Measurements from ENCODE around the gene RASAL2. TPM values are rescaled to one million over a fixed set of nuclear protein-coding genes. Genes with fewer than 3 reads are reported as not detected.

RASAL2 gene
- total RNA-seq, 1 experiment from 2014 or later = 32.4 TPM

DNA sequence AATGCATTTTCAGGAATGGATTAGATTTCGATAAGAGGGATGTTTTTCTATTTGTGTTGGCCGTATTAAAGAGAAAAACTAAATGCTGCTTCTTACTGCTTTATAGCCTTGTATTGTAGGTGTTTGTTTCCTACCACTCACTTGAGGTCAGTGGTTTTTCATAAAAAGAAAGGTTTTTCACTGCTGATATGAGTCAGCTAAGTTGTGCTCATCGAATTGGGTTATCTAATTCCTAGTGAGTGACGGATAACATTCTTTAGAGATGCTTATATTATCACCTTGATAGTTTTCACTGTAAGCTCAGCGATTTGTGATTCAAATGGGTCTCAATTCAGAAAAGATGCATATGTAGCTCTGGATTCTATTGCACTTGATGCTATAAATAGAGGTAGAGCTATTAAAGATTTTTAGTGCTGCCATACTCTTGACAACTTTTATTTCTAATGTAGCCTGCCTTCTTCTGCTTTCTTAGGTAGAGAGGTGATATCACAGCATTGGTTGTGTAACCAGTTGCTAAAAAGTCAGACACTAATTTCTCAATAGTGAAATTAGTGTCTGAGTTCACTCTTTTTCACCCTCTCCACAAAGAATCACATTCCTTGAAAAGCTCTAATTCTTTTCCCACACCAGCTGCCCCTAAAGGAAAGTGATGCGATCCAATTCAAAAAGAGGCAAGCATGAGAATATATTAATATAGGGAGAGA is 180.0 kb downstream of the RASAL2 start:
- Mint-ChIP-seq H3K36me3 (ENCODE audit: insufficient read depth, unreplicated experiment) (no peaks in the 10 kb centered on the region), H3K4me3 (ENCODE audit: low read depth, unreplicated experiment) (no peak overlapping the region), H3K9me3 (ENCODE audit: low read depth, unreplicated experiment) (no peaks in the 10 kb centered on the region), H3K4me1 (ENCODE audit: low read depth, unreplicated experiment) (peaks cover 44% of the 10 kb centered on the region), H3K27ac (ENCODE audit: unreplicated experiment) (no peak overlapping the region), H3K27me3 (ENCODE audit: unreplicated experiment) (no peaks in the 10 kb centered on the region)
- TF ChIP-seq, protein P1, sequence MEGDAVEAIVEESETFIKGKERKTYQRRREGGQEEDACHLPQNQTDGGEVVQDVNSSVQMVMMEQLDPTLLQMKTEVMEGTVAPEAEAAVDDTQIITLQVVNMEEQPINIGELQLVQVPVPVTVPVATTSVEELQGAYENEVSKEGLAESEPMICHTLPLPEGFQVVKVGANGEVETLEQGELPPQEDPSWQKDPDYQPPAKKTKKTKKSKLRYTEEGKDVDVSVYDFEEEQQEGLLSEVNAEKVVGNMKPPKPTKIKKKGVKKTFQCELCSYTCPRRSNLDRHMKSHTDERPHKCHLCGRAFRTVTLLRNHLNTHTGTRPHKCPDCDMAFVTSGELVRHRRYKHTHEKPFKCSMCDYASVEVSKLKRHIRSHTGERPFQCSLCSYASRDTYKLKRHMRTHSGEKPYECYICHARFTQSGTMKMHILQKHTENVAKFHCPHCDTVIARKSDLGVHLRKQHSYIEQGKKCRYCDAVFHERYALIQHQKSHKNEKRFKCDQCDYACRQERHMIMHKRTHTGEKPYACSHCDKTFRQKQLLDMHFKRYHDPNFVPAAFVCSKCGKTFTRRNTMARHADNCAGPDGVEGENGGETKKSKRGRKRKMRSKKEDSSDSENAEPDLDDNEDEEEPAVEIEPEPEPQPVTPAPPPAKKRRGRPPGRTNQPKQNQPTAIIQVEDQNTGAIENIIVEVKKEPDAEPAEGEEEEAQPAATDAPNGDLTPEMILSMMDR (IDR thresholded peaks at IDR 0.05; ENCODE audit: unreplicated experiment) = no peak
- intact Hi-C loops (cut with micrococcal nuclease; ENCODE audit: unreplicated experiment) = no loop called here
- no TSS peak for BruUV-seq (replicated peaks)
- CTCF ChIA-PET = interaction anchor here (0.5 to 1.1 kb wide), 2 partner anchors 35 to 308 kb away, joined by 3 to 5 read pairs; no protein-coding TSS in a partner anchor
- no peak for DNase-seq

DNA sequence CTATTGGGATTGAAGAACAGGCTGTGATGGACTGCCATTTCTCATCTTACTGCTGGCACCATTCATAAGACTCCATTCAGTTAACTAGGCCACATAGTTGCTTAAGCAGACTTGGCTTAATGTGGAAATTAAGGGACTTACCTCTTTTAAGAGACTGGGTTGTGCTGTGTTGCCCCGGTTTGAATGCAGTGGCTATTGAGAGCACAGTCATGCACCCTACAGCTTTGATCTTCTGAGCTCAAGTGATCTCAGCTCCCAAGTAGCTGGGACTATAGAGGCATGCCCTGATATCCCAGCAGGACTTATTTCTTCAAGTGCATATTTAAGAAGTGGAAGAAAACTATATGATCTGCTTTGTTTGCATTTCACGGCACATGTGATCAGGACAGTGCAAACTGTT is 181.1 kb downstream of the RASAL2 start:
- intact Hi-C loops (cut with micrococcal nuclease; ENCODE audit: unreplicated experiment) = no loop called here
- Mint-ChIP-seq H3K36me3 (ENCODE audit: insufficient read depth, unreplicated experiment) (no peaks in the 10 kb centered on the region), H3K4me3 (ENCODE audit: low read depth, unreplicated experiment) (no peak overlapping the region), H3K27me3 (ENCODE audit: unreplicated experiment) (no peaks in the 10 kb centered on the region), H3K27ac (ENCODE audit: unreplicated experiment) (no peak overlapping the region), H3K9me3 (ENCODE audit: low read depth, unreplicated experiment) (no peaks in the 10 kb centered on the region), H3K4me1 (ENCODE audit: low read depth, unreplicated experiment) (peaks cover 50% of the 10 kb centered on the region)
- CTCF ChIA-PET = interaction anchor here (0.8 kb wide), 1 partner anchor 10 kb away, joined by 3 read pairs; no protein-coding TSS in a partner anchor
- TF ChIP-seq, protein P1 (IDR thresholded peaks at IDR 0.05; ENCODE audit: unreplicated experiment) = no peak
- no peak for DNase-seq
- no TSS peak for BruUV-seq (replicated peaks)

DNA sequence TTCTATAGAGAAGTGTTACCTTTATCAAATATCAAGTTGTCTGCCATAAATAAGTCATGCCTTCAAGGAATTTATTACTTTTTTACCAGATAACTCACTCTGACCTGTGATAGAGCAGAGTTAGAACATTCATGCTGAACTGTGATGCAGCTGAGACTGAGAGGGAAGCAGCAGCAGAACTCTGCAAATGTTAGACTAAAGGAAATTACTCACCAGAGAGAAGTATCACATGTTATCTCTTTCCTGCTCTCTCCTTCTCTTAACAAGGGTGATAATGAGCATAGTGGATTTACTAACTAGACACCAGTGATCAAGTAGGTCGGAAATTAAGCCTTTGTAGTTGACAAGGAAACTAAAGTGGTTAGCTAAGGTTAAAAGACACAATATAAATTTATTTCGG is 181.6 kb downstream of the RASAL2 start:
- no peaks in the 10 kb centered on the region for H3K9me3 Mint-ChIP-seq (ENCODE audit: low read depth, unreplicated experiment)
- no peaks in the 10 kb centered on the region for H3K36me3 Mint-ChIP-seq (ENCODE audit: insufficient read depth, unreplicated experiment)
- H3K4me1 Mint-ChIP-seq (ENCODE audit: low read depth, unreplicated experiment) = peaks cover 47% of the 10 kb centered on the region
- DNase-seq = no peak
- no peaks in the 10 kb centered on the region for H3K27me3 Mint-ChIP-seq (ENCODE audit: unreplicated experiment)
- no peak overlapping the region for H3K27ac Mint-ChIP-seq (ENCODE audit: unreplicated experiment)
- intact Hi-C loops (cut with micrococcal nuclease; ENCODE audit: unreplicated experiment) = no loop called here
- TF ChIP-seq, protein P1 (IDR thresholded peaks at IDR 0.05; ENCODE audit: unreplicated experiment) = no peak
- BruUV-seq (replicated peaks) = no TSS peak
- no peak overlapping the region for H3K4me3 Mint-ChIP-seq (ENCODE audit: low read depth, unreplicated experiment)
- CTCF ChIA-PET = interaction anchor here (0.8 kb wide), 1 partner anchor 11 kb away, joined by 3 read pairs; no protein-coding TSS in a partner anchor

DNA sequence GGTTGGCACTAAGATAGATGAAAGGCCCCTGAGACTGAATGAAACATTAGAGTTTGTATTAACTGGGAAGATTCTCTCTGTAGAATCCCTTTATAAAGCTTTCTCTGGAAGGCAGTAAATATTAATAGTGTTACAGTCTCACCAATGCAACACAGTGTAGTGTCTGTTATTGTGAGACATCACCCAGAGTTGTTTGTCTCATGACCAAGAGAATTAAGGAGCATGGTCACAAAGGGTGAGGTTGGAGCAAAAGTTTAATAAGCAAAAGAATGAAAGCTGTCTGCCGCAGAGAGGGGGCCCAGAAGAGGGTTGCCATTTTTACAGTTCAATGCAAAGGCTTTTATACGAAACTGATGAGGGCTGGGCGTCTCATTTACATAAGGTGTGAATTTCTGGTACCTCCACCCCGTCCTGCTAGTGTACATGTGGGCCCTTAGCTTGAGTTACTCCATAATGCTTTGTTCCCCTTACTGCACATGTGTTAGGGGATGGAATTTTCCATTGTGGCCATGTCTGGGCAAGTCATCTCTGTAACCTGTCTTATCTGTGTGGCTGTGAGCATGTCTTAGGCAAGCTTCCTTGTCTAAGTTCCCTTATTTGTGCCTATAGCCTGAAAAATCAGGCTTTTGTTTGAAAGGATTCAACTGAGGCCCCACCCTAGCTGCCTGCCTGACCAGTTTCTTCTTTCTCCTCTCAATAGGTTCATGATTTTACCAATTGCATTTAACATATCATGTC is 184.1 kb downstream of the RASAL2 start:
- Mint-ChIP-seq H3K27ac (ENCODE audit: unreplicated experiment) (no peak overlapping the region), H3K36me3 (ENCODE audit: insufficient read depth, unreplicated experiment) (no peaks in the 10 kb centered on the region), H3K9me3 (ENCODE audit: low read depth, unreplicated experiment) (no peaks in the 10 kb centered on the region), H3K27me3 (ENCODE audit: unreplicated experiment) (no peaks in the 10 kb centered on the region), H3K4me3 (ENCODE audit: low read depth, unreplicated experiment) (no peak overlapping the region), H3K4me1 (ENCODE audit: low read depth, unreplicated experiment) (peaks cover 45% of the 10 kb centered on the region)
- TF ChIP-seq, protein P1 (IDR thresholded peaks at IDR 0.05; ENCODE audit: unreplicated experiment) = no peak
- CTCF ChIA-PET = interaction anchor here (1.7 kb wide), 1 partner anchor 246 kb away, joined by 6 read pairs; no protein-coding TSS in a partner anchor
- DNase-seq = no peak
- no TSS peak for BruUV-seq (replicated peaks)
- intact Hi-C loops (cut with micrococcal nuclease; ENCODE audit: unreplicated experiment) = loop anchor here (2.0 kb wide), 1 partner anchor 39 kb away; no protein-coding TSS in a partner anchor
